Brain microvascular endothelial cell (primary cell): Measurements from ENCODE around the gene TBC1D17.

ENCODE experiments used
- DNase-seq: peaks from one replicate; pipeline ENCODE4 v3.0.0-alpha.2; 2020
- H3K27ac ChIP-seq: fragments of 250-450 bp; sonication (Bioruptor Pico); 2 replicates; pipeline ENCODE4 v1.5.1; 2020; ENCODE audit warnings: mild to moderate bottlenecking, moderate library complexity
- H3K27me3 ChIP-seq: fragments of 250-450 bp; sonication (Bioruptor Pico); replicated peaks from 2 replicates; pipeline ENCODE4 v1.5.1; 2020; ENCODE audit warnings: mild to moderate bottlenecking
- H3K36me3 ChIP-seq: fragments of 250-450 bp; sonication (Bioruptor Pico); replicated peaks from 2 replicates; pipeline ENCODE4 v1.5.1; 2020; ENCODE audit warnings: mild to moderate bottlenecking
- H3K4me3 ChIP-seq: 2 replicates; pipeline ENCODE4 v1.5.1; 2011; ENCODE audit warnings: low read depth, mild to moderate bottlenecking, control low read depth, low read length, moderate library complexity
- in situ Hi-C: cut with HindIII; loops from 2 replicates; pipeline ENCODE4 v1.10.0; 2017; ENCODE audit warnings: low sequenced_read_pairs, low pct_ligation_motif_present
- TF ChIP-seq, protein P1 (sequence below): IDR thresholded peaks from 2 replicates; pipeline ENCODE4 v1.5.1; 2011; ENCODE audit warnings: low read depth, mild to moderate bottlenecking, moderate library complexity, low read length, control low read depth, inconsistent platforms; ENCODE audit errors: missing control alignments

Gene TBC1D17

DNA sequence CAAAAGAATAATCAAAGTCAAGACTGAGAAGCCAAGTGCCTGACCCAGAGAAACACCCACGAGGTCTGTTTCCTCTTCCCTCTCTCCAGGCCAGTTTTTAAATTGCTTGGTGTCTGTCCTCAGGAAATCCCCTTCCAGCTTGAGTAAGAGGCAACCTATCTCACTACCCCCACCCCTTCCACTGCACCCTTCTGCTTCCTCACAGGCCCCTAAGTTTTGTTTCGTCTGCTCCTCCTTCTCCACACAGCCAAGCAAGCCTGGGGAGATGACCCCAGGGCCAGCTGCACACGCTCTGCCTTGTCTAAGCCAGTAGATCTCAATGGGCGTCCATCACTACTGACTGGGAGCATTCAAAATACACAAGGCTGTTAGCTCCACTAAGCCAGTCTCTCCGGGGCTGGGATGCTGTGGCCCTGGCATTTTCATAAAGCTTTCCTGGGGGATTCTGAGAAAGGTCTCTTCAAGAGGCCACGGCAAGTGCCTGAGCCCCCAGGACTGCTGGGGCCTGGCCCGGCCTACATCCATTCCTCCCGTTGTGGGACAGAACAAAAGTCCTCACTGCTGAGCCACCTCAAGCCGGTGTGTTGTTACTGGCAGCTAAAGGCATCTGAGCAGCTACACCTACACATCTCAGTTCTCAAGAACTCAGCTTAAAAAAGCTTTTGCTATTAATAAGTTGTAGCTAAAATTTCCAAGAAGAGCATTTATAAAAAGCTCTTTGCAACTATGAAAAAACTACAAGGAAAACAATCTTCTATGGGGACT lies 34.1 kb downstream of the TBC1D17 start:
- Histone ChIP-seq H3K27me3 (no peaks in the 10 kb centered on the region), H3K27ac (no peak overlapping the region), H3K4me3 (no peak overlapping the region), H3K36me3 (peaks cover 41% of the 10 kb centered on the region)
- TF ChIP-seq, protein P1, sequence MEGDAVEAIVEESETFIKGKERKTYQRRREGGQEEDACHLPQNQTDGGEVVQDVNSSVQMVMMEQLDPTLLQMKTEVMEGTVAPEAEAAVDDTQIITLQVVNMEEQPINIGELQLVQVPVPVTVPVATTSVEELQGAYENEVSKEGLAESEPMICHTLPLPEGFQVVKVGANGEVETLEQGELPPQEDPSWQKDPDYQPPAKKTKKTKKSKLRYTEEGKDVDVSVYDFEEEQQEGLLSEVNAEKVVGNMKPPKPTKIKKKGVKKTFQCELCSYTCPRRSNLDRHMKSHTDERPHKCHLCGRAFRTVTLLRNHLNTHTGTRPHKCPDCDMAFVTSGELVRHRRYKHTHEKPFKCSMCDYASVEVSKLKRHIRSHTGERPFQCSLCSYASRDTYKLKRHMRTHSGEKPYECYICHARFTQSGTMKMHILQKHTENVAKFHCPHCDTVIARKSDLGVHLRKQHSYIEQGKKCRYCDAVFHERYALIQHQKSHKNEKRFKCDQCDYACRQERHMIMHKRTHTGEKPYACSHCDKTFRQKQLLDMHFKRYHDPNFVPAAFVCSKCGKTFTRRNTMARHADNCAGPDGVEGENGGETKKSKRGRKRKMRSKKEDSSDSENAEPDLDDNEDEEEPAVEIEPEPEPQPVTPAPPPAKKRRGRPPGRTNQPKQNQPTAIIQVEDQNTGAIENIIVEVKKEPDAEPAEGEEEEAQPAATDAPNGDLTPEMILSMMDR: no peak
- DNase-seq: no peak
- in situ Hi-C loops: no loop called here

DNA sequence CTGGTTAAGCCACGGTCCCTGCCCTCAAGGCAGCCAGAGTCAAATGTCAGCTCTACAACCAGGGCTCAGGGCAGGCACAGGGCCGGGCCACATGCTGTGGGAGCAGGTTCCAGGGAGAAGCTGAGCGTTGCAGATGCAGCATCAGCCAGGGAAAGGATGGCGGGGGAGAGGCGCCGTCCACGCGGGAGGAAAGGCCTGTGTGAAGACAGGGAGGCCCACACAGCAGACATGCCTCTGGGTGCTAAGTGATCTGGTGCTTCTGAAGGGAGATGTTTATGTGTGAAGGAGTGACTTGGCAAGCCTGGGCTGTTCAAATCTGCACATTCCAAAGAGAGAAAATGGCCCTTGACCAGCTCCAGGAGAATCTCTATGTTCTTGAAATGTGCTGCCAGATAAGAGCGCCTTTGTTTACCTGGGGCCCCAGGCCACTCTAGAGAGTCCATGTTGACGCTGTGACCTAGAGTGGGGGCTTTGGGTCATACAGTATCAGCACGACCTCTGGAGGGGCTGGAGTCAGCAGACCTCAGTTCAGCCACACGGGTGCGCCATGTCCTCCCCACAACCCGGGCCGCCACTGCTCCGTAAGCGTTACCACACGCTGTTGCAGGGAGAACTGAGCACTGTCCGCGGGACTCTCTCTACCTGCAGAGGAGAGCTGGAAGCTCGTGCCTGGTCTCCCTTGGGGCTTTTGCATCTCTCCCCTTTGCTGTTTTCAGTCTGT lies 35.6 kb downstream of the TBC1D17 start:
- TF ChIP-seq, protein P1: peak; percentile 20
- in situ Hi-C loops: no loop called here
- Histone ChIP-seq H3K36me3 (peaks cover 43% of the 10 kb centered on the region), H3K4me3 (no peak overlapping the region), H3K27me3 (no peaks in the 10 kb centered on the region), H3K27ac (no peak overlapping the region)
- DNase-seq: no peak

DNA sequence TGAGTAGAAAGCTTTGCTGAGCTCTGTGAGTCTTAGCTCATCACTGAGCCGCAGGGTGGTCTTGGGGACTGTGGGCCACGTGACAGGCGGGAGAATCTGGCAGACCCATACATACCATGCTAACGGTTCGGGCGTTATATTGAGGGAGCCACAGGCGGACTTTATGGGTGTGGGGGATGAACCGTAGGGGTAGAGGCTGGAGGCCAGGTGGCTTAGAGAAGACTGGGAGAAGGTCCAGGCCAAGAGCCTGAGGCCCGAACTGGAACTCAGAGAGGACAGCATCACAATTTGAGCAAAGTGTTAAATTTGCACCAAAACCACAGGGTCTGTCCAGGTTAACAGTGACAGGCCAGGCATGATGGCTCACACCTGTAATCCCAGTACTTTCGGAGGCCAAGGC lies 36.2 kb downstream of the TBC1D17 start:
- DNase-seq: no peak
- Histone ChIP-seq H3K4me3 (no peak overlapping the region), H3K36me3 (peaks cover 41% of the 10 kb centered on the region), H3K27me3 (no peaks in the 10 kb centered on the region), H3K27ac (no peak overlapping the region)
- in situ Hi-C loops: no loop called here
- TF ChIP-seq, protein P1: no peak

DNA sequence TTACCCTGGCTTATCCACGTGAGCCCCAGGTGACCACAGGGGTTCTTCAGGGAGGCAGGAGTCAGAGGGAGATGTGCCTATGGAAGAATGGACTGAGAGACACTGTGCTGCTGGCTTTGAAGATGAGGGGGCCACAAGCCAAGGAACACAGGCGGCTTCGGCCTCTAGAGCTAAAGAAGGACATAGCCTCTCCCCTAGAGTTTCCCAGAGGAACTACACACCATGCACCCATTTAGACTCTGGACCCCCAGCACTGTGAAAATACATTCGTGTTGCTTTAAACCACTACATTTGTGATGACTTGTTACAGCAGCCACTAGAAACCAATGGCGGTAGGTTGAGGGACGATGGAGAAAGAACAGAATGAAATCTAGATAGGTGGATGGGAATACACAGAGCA lies 37.8 kb downstream of the TBC1D17 start:
- H3K27me3 ChIP-seq: no peaks in the 10 kb centered on the region
- no peak overlapping the region for H3K4me3 ChIP-seq
- TF ChIP-seq, protein P1: peak; percentile 35
- no peak overlapping the region for H3K27ac ChIP-seq
- no peak for DNase-seq
- in situ Hi-C loops: no loop called here
- H3K36me3 ChIP-seq: peaks cover 40% of the 10 kb centered on the region

DNA sequence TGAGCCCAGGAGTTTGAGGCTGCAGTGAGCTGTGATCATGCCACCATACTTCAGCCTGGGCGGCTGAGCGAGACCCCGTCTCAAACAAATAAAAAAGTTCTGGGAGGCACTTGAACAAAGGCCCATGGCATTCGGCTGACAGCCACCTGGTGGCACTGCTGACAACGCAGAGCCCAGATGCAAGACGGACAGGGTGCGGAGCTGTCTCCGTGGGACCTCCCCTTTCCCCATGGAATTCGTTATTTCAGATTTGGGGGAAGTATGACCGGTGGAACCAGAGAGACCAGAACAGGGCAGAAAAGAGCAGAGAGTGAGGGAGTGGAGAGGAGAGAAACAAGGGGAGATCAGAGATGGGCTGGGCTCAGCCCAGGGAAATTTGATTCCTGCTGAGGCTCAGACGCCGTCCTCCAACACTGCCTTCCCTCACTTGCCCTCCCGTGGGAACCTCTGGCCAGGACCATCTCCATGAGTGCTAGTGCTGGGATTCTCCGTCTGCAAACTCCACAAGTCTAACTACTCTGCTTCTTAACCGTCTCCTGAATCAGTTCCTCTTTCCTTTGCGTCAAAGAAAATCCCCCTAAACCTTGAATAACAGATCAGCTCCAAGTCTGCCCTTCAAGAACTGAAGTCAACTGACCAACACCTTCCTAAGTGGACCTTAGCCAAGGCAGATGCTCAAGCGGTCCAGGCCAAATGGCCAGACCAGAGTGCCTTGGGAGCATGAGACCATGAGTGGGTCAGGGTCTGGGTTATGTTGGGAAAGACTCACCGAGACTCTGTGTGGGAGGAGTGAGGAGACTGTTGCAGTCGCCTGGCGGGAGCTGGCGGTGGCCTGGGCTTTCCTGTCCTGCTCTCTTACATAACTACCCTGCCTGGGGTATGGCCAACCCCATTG lies 39.6 kb downstream of the TBC1D17 start:
- peaks cover 40% of the 10 kb centered on the region for H3K36me3 ChIP-seq
- DNase-seq: no peak
- no peak overlapping the region for H3K4me3 ChIP-seq
- no peak overlapping the region for H3K27ac ChIP-seq
- H3K27me3 ChIP-seq: no peaks in the 10 kb centered on the region
- TF ChIP-seq, protein P1: peak; percentile 45
- in situ Hi-C loops: no loop called here
